Effector memory CD4-positive, alpha-beta T cell (primary cell): Measurements from ENCODE around the gene MRPS25.

ENCODE experiments used
- DNase-seq, 3 donors: peaks; one replicate each; pipeline ENCODE4 v3.0.0-alpha.2; 2020
- H3K27ac ChIP-seq: 2 replicates; pipeline ENCODE4 v1.7.0; 2013; ENCODE audit warnings: mild to moderate bottlenecking, low read length, moderate library complexity; ENCODE audit not compliant: insufficient read depth, poor library complexity, severe bottlenecking
- H3K27me3 ChIP-seq: replicated peaks from 2 replicates; pipeline ENCODE4 v1.7.0; 2013; ENCODE audit warnings: mild to moderate bottlenecking, low read length; ENCODE audit not compliant: insufficient read depth, control insufficient read depth, poor library complexity, severe bottlenecking
- H3K36me3 ChIP-seq: 2 replicates; pipeline ENCODE4 v1.7.0; 2013; ENCODE audit warnings: mild to moderate bottlenecking, low read length, moderate library complexity; ENCODE audit not compliant: control insufficient read depth, insufficient read depth
- H3K4me1 ChIP-seq: 2 replicates; pipeline ENCODE4 v1.7.0; 2013; ENCODE audit warnings: low read length, mild to moderate bottlenecking; ENCODE audit not compliant: control insufficient read depth, insufficient read depth, poor library complexity, severe bottlenecking
- H3K4me3 ChIP-seq: 2 replicates; pipeline ENCODE4 v1.7.0; 2013; ENCODE audit warnings: low read length, low read depth, mild to moderate bottlenecking; ENCODE audit not compliant: insufficient read depth, poor library complexity, severe bottlenecking
- H3K9me3 ChIP-seq: 2 replicates; pipeline ENCODE4 v1.7.0; 2013; ENCODE audit warnings: mild to moderate bottlenecking, low read length, moderate library complexity; ENCODE audit not compliant: control insufficient read depth

The MRPS25 gene

GRCh38 chr3:15049584-15049983, 15.5 kb downstream of the MRPS25 start:
- Histone ChIP-seq H3K4me3 (no peak overlapping the region), H3K27me3 (no peaks in the 10 kb centered on the region), H3K9me3 (no peaks in the 10 kb centered on the region), H3K36me3 (peaks cover 48% of the 10 kb centered on the region), H3K27ac (no peak overlapping the region), H3K4me1 (no peaks in the 10 kb centered on the region)
- DNase-seq, result no peak

- Histone ChIP-seq H3K27ac (no peak overlapping the region), H3K36me3 (peaks cover 66% of the 10 kb centered on the region), H3K27me3 (no peaks in the 10 kb centered on the region), H3K4me3 (no peak overlapping the region), H3K9me3 (no peaks in the 10 kb centered on the region), H3K4me1 (peaks cover 7% of the 10 kb centered on the region)
- DNase-seq, result no peak
Measured at GRCh38 chr3:15045667-15046066, 19.4 kb downstream of the MRPS25 start.

DNA sequence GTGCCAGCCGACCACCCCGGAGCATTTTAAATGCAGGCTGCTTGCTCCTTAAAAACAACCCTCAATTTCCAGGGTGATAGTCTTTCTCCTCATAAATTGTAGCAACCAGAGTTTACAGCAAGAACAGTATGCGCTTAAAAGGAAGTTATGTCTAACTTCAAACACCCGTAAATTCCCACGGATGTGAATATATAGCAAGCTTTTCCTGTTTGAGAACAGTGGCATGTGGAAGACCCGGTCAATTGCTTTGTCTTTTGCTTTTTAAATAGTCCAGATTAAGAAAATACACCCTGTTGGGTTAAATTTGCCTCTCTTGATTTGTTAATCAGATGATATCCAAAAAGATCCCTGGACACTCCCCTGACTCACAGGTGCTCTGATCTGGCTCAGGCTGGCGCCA, 20.8 kb downstream of the MRPS25 start:
- peaks cover 69% of the 10 kb centered on the region for H3K36me3 ChIP-seq
- no peak overlapping the region for H3K4me3 ChIP-seq
- H3K4me1 ChIP-seq, result peaks cover 7% of the 10 kb centered on the region
- no peak for DNase-seq
- no peaks in the 10 kb centered on the region for H3K27me3 ChIP-seq
- no peak overlapping the region for H3K27ac ChIP-seq
- no peaks in the 10 kb centered on the region for H3K9me3 ChIP-seq

DNA sequence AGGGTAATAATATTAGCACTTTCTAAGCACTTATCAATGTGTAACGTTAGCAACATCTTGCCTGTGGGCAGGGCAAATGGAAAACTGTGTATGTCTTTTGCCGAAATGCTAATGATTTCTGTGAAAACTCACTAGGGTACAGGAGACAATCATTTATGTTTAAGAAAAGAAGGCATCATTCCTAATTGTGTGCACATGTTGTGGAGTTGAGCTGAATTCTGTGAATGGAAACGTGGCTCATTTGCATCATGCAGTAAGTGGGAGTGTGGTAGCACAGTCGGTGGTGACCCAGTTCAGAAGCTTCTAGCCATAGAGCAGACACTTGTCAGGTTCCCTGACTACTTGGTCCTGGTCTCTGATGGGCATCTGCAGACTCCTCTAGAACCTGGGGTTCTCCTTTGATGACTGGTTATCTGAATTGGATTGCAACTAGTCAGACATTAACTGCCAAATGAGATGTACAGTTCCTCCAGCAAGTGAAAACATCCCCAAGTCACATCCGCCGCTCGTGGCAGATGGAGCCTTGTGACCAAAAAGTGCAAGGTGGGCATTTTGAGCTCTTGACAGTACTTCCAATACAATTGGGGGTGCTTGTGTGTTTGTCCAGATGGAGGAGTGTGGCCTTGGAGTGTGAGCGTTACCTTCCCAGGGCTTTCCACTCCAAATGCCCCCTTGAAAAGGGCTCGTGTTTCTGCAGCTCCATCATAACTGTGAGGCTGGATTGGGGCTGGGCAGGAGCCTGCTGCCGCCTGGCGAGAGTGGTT, 21.5 kb downstream of the MRPS25 start:
- H3K27ac ChIP-seq, result no peak overlapping the region
- no peaks in the 10 kb centered on the region for H3K27me3 ChIP-seq
- H3K4me3 ChIP-seq, result no peak overlapping the region
- peaks cover 7% of the 10 kb centered on the region for H3K4me1 ChIP-seq
- H3K36me3 ChIP-seq, result peaks cover 72% of the 10 kb centered on the region
- DNase-seq, result no peak
- H3K9me3 ChIP-seq, result no peaks in the 10 kb centered on the region

- Histone ChIP-seq H3K27ac (no peak overlapping the region), H3K36me3 (peaks cover 79% of the 10 kb centered on the region)
- no peak for DNase-seq
Measured at GRCh38 chr3:15042936-15043335, 22.2 kb downstream of the MRPS25 start.

GRCh38 chr3:15041950-15042349, 23.2 kb downstream of the MRPS25 start:
- H3K4me1 ChIP-seq, result peaks cover 7% of the 10 kb centered on the region
- H3K4me3 ChIP-seq, result no peak overlapping the region
- H3K9me3 ChIP-seq, result no peaks in the 10 kb centered on the region
- peaks cover 77% of the 10 kb centered on the region for H3K36me3 ChIP-seq
- H3K27ac ChIP-seq, result no peak overlapping the region
- DNase-seq, result no peak
- no peaks in the 10 kb centered on the region for H3K27me3 ChIP-seq

More at GRCh38 chr3:15042936-15043335, 22.2 kb downstream of the MRPS25 start:
- Histone ChIP-seq H3K4me1 (peaks cover 7% of the 10 kb centered on the region), H3K4me3 (no peak overlapping the region), H3K9me3 (no peaks in the 10 kb centered on the region), H3K27me3 (no peaks in the 10 kb centered on the region)

DNA sequence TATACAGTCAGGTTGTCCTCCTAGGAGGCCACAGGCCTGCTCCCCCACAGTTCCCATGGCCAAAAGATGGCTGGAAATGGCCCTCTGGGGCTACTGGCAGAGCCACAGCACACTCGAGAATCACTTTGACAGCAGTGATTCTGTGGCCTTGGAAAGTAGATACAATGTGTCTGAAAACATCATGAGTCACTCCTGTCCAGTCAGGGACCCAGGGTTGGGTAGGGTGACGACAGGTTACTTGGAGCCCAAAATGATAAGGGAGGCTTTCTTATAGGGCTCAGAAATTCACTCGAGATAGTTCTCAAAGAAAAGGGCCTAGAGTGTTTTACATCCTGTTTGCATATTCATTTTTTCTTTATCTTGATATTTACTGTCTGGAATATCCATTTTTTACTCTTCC, 24.3 kb downstream of the MRPS25 start:
- Histone ChIP-seq H3K27me3 (no peaks in the 10 kb centered on the region), H3K4me1 (peaks cover 7% of the 10 kb centered on the region), H3K4me3 (no peak overlapping the region), H3K36me3 (peaks cover 71% of the 10 kb centered on the region), H3K27ac (no peak overlapping the region), H3K9me3 (no peaks in the 10 kb centered on the region)
- DNase-seq, result no peak

- DNase-seq, result no peak
- peaks cover 72% of the 10 kb centered on the region for H3K36me3 ChIP-seq
- no peaks in the 10 kb centered on the region for H3K27me3 ChIP-seq
Measured at GRCh38 chr3:15038306-15038705, 26.8 kb downstream of the MRPS25 start.

GRCh38 chr3:15033103-15033502, 32.0 kb downstream of the MRPS25 start:
- no peaks in the 10 kb centered on the region for H3K4me1 ChIP-seq
- H3K36me3 ChIP-seq, result peaks cover 78% of the 10 kb centered on the region
- H3K27ac ChIP-seq, result no peak overlapping the region
- H3K4me3 ChIP-seq, result no peak overlapping the region
- no peak for DNase-seq
- no peaks in the 10 kb centered on the region for H3K27me3 ChIP-seq
- H3K9me3 ChIP-seq, result no peaks in the 10 kb centered on the region

More at GRCh38 chr3:15038306-15038705, 26.8 kb downstream of the MRPS25 start:
- Histone ChIP-seq H3K4me1 (no peaks in the 10 kb centered on the region), H3K4me3 (no peak overlapping the region), H3K27ac (no peak overlapping the region), H3K9me3 (no peaks in the 10 kb centered on the region)

GRCh38 chr3:15032650-15033049, 32.5 kb downstream of the MRPS25 start:
- no peak overlapping the region for H3K4me3 ChIP-seq
- no peak for DNase-seq
- no peaks in the 10 kb centered on the region for H3K9me3 ChIP-seq
- H3K27ac ChIP-seq, result no peak overlapping the region
- peaks cover 76% of the 10 kb centered on the region for H3K36me3 ChIP-seq
- H3K27me3 ChIP-seq, result no peaks in the 10 kb centered on the region
- no peaks in the 10 kb centered on the region for H3K4me1 ChIP-seq
